CD14-positive monocyte (primary cell): ENCODE data around the gene LTB4R. TPM values are rescaled to one million over a fixed set of nuclear protein-coding genes. Genes with fewer than 3 reads are reported as not detected.

ENCODE experiments used
- DNase-seq, 3 donors: peaks; one replicate each; pipeline ENCODE4 v3.0.0-alpha.2; 2011 to 2022
- H2AFZ ChIP-seq: 2 replicates; pipeline ENCODE4 v1.6.0; 2012; ENCODE audit warnings: mild to moderate bottlenecking, low read depth, low read length, inconsistent platforms; ENCODE audit not compliant: insufficient read depth, poor library complexity, severe bottlenecking
- H3K27ac ChIP-seq, 2 donors: 1 replicate in 1 of 2; 2 replicates in 1 of 2; pipeline ENCODE4 v1.5.1; 2012 to 2013; ENCODE audit warnings: low read length in 2 of 2, control low read depth in 1 of 2, inconsistent platforms in 1 of 2, low read depth in 1 of 2, mild to moderate bottlenecking in 1 of 2
- H3K27me3 ChIP-seq, 2 donors: one replicate each; pipeline versions ENCODE4 v1.6.0 to v1.6.1; 2011 to 2013; ENCODE audit warnings: low read length in 2 of 2; ENCODE audit not compliant: control insufficient read depth in 2 of 2, insufficient read depth in 2 of 2
- H3K36me3 ChIP-seq, 2 donors: replicated peaks in 1 of 2; 1 replicate in 1 of 2; 2 replicates in 1 of 2; pipeline versions ENCODE4 v1.5.1 to v1.6.1; 2012 to 2013; ENCODE audit warnings: low read length in 2 of 2, control low read depth in 1 of 2, inconsistent platforms in 1 of 2, mild to moderate bottlenecking in 1 of 2; ENCODE audit not compliant: insufficient read depth in 2 of 2, control insufficient read depth in 1 of 2
- H3K4me1 ChIP-seq, 2 donors: 1 replicate in 1 of 2; 2 replicates in 1 of 2; pipeline versions ENCODE4 v1.5.1 to v1.6.1; 2012 to 2013; ENCODE audit warnings: low read length in 2 of 2, control low read depth in 1 of 2, inconsistent platforms in 1 of 2, mild to moderate bottlenecking in 1 of 2, moderate library complexity in 1 of 2; ENCODE audit not compliant: insufficient read depth in 2 of 2, control insufficient read depth in 1 of 2
- H3K4me2 ChIP-seq: replicated peaks from 2 replicates; pipeline ENCODE3; 2012; ENCODE audit warnings: low read length, moderate library complexity, mild to moderate bottlenecking; ENCODE audit not compliant: poor library complexity, severe bottlenecking; ENCODE audit errors: extremely low read depth
- H3K4me3 ChIP-seq, 3 experiments: fragments of 200-600 bp in 1 of 3; sonication (generic) in 1 of 3; replicated peaks in 1 of 3; 1 replicate in 2 of 3; 2 replicates in 1 of 3; pipeline ENCODE4 v1.5.1; 2011 to 2013; ENCODE audit warnings: low read length in 3 of 3, mild to moderate bottlenecking in 3 of 3, control low read depth in 2 of 3, low read depth in 2 of 3, inconsistent platforms in 1 of 3, moderate library complexity in 1 of 3
- H3K79me2 ChIP-seq: 2 replicates; pipeline ENCODE4 v1.6.0; 2012; ENCODE audit warnings: mild to moderate bottlenecking, control low read depth, inconsistent platforms, low read length, moderate library complexity; ENCODE audit not compliant: insufficient read depth
- H3K9ac ChIP-seq: 2 replicates; pipeline ENCODE4 v1.6.0; 2017; ENCODE audit warnings: low read length, mild to moderate bottlenecking; ENCODE audit not compliant: insufficient read depth, poor library complexity, severe bottlenecking
- H3K9me3 ChIP-seq, 2 donors: replicated peaks in 1 of 2; 1 replicate in 1 of 2; 2 replicates in 1 of 2; pipeline versions ENCODE4 v1.5.1 to v1.6.1; 2012 to 2013; ENCODE audit warnings: low read length in 2 of 2, control low read depth in 1 of 2; ENCODE audit not compliant: control insufficient read depth in 1 of 2, insufficient read depth in 1 of 2
- H4K20me1 ChIP-seq: 2 replicates; pipeline ENCODE4 v1.6.0; 2012; ENCODE audit warnings: mild to moderate bottlenecking, low read length, control low read depth, moderate library complexity; ENCODE audit not compliant: insufficient read depth
- H3K27ac Mint-ChIP-seq, 7 donors: one replicate each; pipeline ENCODE4 v1.8.0; 2020; ENCODE audit warnings: mild to moderate bottlenecking in 7 of 7, mixed read lengths in 7 of 7, moderate library complexity in 6 of 7, inconsistent platforms in 2 of 7
- H3K27me3 Mint-ChIP-seq, 3 donors: one replicate each; pipeline ENCODE4 v1.8.0; 2021 to 2022; ENCODE audit warnings: low read depth in 3 of 3, mild to moderate bottlenecking in 3 of 3, mixed read lengths in 3 of 3, moderate library complexity in 3 of 3, inconsistent platforms in 1 of 3
- H3K36me3 Mint-ChIP-seq, 2 donors: one replicate each; pipeline ENCODE4 v1.8.0; 2020; ENCODE audit warnings: mixed read lengths in 2 of 2, inconsistent platforms in 1 of 2, mild to moderate bottlenecking in 1 of 2
- H3K4me1 Mint-ChIP-seq: one replicate; pipeline ENCODE4 v1.8.0; 2020; ENCODE audit warnings: mild to moderate bottlenecking, mixed read lengths
- H3K4me3 Mint-ChIP-seq, 2 donors: one replicate each; pipeline ENCODE4 v1.8.0; 2020; ENCODE audit warnings: mild to moderate bottlenecking in 2 of 2, mixed read lengths in 2 of 2, moderate library complexity in 1 of 2
- H3K9me3 Mint-ChIP-seq, 7 donors: one replicate each; pipeline ENCODE4 v1.8.0; 2020 to 2022; ENCODE audit warnings: mixed read lengths in 7 of 7, mild to moderate bottlenecking in 6 of 7, moderate library complexity in 6 of 7, inconsistent platforms in 2 of 7
- WGBS: methylation state at CpG from one replicate; pipeline ENCODE4 v1.1.5; 2013; ENCODE audit warnings: missing lambda C conversion rate; ENCODE audit not compliant: insufficient coverage; 5-methylcytosine and 5-hydroxymethylcytosine counted together
- intact Hi-C, 2 donors: fragments of 100-400 bp; cut with micrococcal nuclease; formaldehyde crosslinking; loops; one replicate each; pipeline versions ENCODE4 v1.15.0 to v1.15.1; 2023
- polyA plus RNA-seq, 3 donors: library from polyadenylated mRNA; depleted of rRNA in 1 of 3; unstranded in 2 of 3; stranded (reverse) in 1 of 3; fragments of 300-500 nt in 2 of 3; fragments of >200 nt in 1 of 3; fragmentation: Illumina TruSeq in 2 of 3; gene quantifications; 1 replicate in 2 of 3; 2 replicates in 1 of 3; pipeline ENCODE4 v1.2.3, GENCODE V29; 2012 to 2021
- TF ChIP-seq, protein P1 (sequence below): fragments of 200-600 bp; IDR thresholded peaks from one replicate; pipeline ENCODE4 v1.8.0; 2022; ENCODE audit warnings: antibody characterized with exemption, mild to moderate bottlenecking

LTB4R gene
- polyA plus RNA-seq, 3 donors = 51.5 to 98.5 (median 87.3) TPM

DNA sequence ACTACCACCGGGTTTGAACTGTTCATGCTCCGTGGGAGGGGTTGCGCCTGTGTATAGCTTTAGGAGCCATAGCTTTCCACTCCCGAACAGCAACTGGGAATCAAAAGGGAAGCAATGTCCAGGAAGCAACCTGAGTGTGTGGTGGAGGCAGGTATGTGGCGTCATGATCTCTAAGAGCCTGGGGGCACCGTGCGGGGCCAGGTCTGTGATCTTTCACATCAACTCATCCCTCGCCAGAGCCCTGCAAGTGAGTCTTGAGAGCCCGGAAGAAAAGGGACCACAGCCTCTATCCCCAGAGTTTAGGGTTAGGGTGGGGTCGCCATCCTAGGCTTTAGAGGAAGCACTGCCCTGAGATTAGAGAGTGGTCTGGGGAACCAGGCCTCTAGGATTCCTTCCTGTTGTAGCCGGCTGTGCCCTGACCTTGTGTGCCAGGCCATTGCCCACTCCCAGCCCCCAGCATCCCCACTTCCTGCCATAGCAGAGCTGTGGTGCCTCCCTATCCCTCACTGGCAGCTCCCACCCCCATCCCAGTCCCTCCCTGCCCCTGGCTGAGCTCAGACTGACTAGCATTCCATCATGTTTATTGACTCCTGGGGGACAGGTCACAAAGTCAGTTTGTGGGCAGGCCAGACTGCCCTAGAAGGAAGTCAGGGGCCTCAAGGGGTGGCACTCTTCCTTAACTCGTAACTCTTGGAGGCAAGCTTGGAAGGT lies 24.3 kb downstream of the LTB4R start:
- H3K27me3 Mint-ChIP-seq = peaks cover 21 to 41% (median 34%) of the 10 kb centered on the region in 3 donors
- H3K36me3 ChIP-seq = peaks cover 19 to 26% of the 10 kb centered on the region in 2 donors
- 47% methylated on average over 4 of the region's 12 CpGs for whole genome bisulfite sequencing
- intact Hi-C loops = loop anchor here in 1 of 2 donors (2.0 kb wide), 1 partner anchor 99 kb away; no protein-coding TSS in a partner anchor
- TF ChIP-seq, protein P1, sequence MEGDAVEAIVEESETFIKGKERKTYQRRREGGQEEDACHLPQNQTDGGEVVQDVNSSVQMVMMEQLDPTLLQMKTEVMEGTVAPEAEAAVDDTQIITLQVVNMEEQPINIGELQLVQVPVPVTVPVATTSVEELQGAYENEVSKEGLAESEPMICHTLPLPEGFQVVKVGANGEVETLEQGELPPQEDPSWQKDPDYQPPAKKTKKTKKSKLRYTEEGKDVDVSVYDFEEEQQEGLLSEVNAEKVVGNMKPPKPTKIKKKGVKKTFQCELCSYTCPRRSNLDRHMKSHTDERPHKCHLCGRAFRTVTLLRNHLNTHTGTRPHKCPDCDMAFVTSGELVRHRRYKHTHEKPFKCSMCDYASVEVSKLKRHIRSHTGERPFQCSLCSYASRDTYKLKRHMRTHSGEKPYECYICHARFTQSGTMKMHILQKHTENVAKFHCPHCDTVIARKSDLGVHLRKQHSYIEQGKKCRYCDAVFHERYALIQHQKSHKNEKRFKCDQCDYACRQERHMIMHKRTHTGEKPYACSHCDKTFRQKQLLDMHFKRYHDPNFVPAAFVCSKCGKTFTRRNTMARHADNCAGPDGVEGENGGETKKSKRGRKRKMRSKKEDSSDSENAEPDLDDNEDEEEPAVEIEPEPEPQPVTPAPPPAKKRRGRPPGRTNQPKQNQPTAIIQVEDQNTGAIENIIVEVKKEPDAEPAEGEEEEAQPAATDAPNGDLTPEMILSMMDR = no peak
- no peak overlapping the region for H3K27ac ChIP-seq
- no peak for DNase-seq
- H3K4me3 ChIP-seq = peak overlapping the region in 1 of 3 experiments; percentile 66
- peaks cover 84% of the 10 kb centered on the region for H3K4me1 Mint-ChIP-seq
- H3K27ac Mint-ChIP-seq = peak overlapping the region in 2 of 7 donors; percentile 8 to 33
- peaks cover 0 to 9% (median 5%) of the 10 kb centered on the region in 7 donors for H3K9me3 Mint-ChIP-seq
- peaks cover 21% of the 10 kb centered on the region for H3K79me2 ChIP-seq
- H3K9me3 ChIP-seq = peaks cover 0 to 2% of the 10 kb centered on the region in 2 donors
- no peak overlapping the region for H2AFZ ChIP-seq
- H3K4me2 ChIP-seq = peak overlapping the region; percentile 78
- H3K4me1 ChIP-seq = peaks cover 81 to 95% of the 10 kb centered on the region in 2 donors
- peaks cover 52% of the 10 kb centered on the region for H4K20me1 ChIP-seq
- H3K36me3 Mint-ChIP-seq = peaks cover 39 to 43% of the 10 kb centered on the region in 2 donors
- peaks cover 9 to 27% of the 10 kb centered on the region in 2 donors for H3K27me3 ChIP-seq
- peak overlapping the region; percentile 60 to 89 for H3K4me3 Mint-ChIP-seq
- no peak overlapping the region for H3K9ac ChIP-seq

DNA sequence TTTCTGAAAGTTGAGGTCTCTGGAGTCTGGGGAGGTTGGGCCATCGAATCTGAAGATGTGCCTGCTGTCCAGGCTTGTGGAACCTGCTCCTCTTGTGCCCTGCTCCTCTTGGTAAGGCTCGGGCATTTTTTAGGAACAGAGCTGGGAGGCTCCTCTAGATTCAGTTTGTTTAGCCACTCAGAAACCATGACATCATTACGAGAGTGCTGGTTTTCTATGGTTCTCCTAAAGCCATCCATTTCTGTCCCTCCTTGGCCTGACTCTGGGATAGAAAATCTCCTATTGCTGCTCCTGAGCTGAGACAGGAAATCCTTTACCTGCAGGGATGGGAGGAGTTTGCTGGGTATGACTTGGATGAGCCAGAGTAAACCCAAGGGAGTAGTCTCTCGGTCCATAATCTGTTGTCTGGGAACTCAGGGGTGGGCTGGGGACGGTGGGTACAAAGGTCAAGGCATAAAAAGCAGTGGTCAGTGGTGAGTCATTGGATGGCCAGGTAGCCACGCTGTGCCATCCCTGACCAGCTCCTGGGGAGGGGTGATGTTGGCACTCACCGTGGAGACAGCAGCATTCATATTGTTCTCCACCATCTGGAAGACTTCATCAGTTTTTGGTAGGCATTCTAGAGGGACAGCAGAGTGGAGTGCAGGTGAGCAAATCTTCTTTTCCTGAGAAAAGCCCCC lies 26.0 kb downstream of the LTB4R start:
- H3K27ac ChIP-seq = no peak overlapping the region
- no peak overlapping the region for H3K4me2 ChIP-seq
- H3K4me3 Mint-ChIP-seq = peak overlapping the region in 1 of 2 donors; percentile 48
- no peak overlapping the region for H3K27ac Mint-ChIP-seq
- H2AFZ ChIP-seq = no peak overlapping the region
- peaks cover 19 to 26% of the 10 kb centered on the region in 2 donors for H3K36me3 ChIP-seq
- H3K9me3 Mint-ChIP-seq = peaks cover 0 to 9% (median 5%) of the 10 kb centered on the region in 7 donors
- peaks cover 36 to 41% of the 10 kb centered on the region in 2 donors for H3K36me3 Mint-ChIP-seq
- H3K4me1 ChIP-seq = peaks cover 75 to 92% of the 10 kb centered on the region in 2 donors
- no peak overlapping the region for H3K9ac ChIP-seq
- TF ChIP-seq, protein P1 = no peak
- no peak overlapping the region for H3K4me3 ChIP-seq
- H3K27me3 Mint-ChIP-seq = peaks cover 21 to 40% (median 31%) of the 10 kb centered on the region in 3 donors
- peaks cover 52% of the 10 kb centered on the region for H4K20me1 ChIP-seq
- H3K79me2 ChIP-seq = peaks cover 21% of the 10 kb centered on the region
- peaks cover 83% of the 10 kb centered on the region for H3K4me1 Mint-ChIP-seq
- intact Hi-C loops = loop anchor here in 1 of 2 donors (2.0 kb wide), 1 partner anchor 98 kb away; no protein-coding TSS in a partner anchor
- H3K9me3 ChIP-seq = peaks cover 0 to 2% of the 10 kb centered on the region in 2 donors
- peaks cover 9 to 26% of the 10 kb centered on the region in 2 donors for H3K27me3 ChIP-seq
- 100% methylated on average over 5 of the region's 7 CpGs for WGBS
- no peak for DNase-seq
